HUES64 (cell line): Measurements from ENCODE around the gene MAP3K19.

Source experiments
- H3K27ac ChIP-seq: 2 replicates; pipeline ENCODE4 v1.7.0; 2013; ENCODE audit warnings: low read depth, low read length, inconsistent platforms
- H3K27me3 ChIP-seq: 2 replicates; pipeline ENCODE4 v1.6.1; 2013; ENCODE audit warnings: mild to moderate bottlenecking, low read length; ENCODE audit not compliant: insufficient read depth
- H3K36me3 ChIP-seq: 2 replicates; pipeline ENCODE4 v1.6.1; 2013; ENCODE audit warnings: mild to moderate bottlenecking, low read length; ENCODE audit not compliant: insufficient read depth
- H3K4me1 ChIP-seq: 2 replicates; pipeline ENCODE4 v1.6.1; 2013; ENCODE audit warnings: mild to moderate bottlenecking, low read length, moderate library complexity; ENCODE audit not compliant: insufficient read depth
- H3K4me3 ChIP-seq: 2 replicates; pipeline ENCODE4 v1.5.1; 2013; ENCODE audit warnings: mild to moderate bottlenecking, low read length, moderate library complexity
- H3K9ac ChIP-seq: 2 replicates; pipeline ENCODE4 v1.6.1; 2013; ENCODE audit warnings: mild to moderate bottlenecking, low read depth, low read length
- H3K9me3 ChIP-seq: 2 replicates; pipeline ENCODE4 v1.6.1; 2013; ENCODE audit warnings: low read depth, low read length; ENCODE audit not compliant: insufficient read depth
- WGBS: fragments of 150-250, 120-280 bp; methylation state at CpG from one replicate; pipeline ENCODE4 v1.1.7; 2013; ENCODE audit warnings: missing lambda C conversion rate; 5-methylcytosine and 5-hydroxymethylcytosine counted together

MAP3K19 gene

DNA sequence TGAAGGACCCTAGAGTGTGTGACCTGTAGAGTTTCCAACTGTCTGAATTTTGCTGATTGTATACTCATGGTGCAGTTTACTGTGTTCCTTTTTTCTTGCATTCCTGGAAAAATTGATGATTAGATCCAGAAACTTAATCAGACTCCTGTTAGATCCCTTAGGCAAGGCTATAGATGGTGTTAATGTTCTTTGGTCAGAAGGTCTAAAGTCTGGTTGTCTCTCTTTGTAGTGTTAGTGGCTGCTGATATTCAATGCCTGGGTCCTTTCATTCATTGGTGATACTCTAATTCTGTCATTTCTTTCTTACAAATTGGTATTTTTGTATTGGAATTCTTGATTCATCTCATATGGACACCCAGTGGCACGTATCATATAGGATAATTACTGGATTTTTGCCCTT, 122.3 kb downstream of the MAP3K19 start:
- H3K4me3 ChIP-seq, result no peak overlapping the region
- no peaks in the 10 kb centered on the region for H3K27me3 ChIP-seq
- H3K4me1 ChIP-seq, result peaks cover 29% of the 10 kb centered on the region
- peaks cover 43% of the 10 kb centered on the region for H3K36me3 ChIP-seq
- no peak overlapping the region for H3K9ac ChIP-seq
- no CpG with 5 or more reads among the region's 1 CpG for WGBS
- no peaks in the 10 kb centered on the region for H3K9me3 ChIP-seq
- no peak overlapping the region for H3K27ac ChIP-seq

- H3K27me3 ChIP-seq, result no peaks in the 10 kb centered on the region
- peak overlapping the region; percentile 99 for H3K9ac ChIP-seq
- no peaks in the 10 kb centered on the region for H3K9me3 ChIP-seq
- under 1% methylated on average over 26 of the region's 30 CpGs for WGBS
- peaks cover 17% of the 10 kb centered on the region for H3K4me1 ChIP-seq
- peaks cover 21% of the 10 kb centered on the region for H3K36me3 ChIP-seq
- H3K27ac ChIP-seq, result peak overlapping the region; percentile 100
- H3K4me3 ChIP-seq, result peak overlapping the region; percentile 96
Measured at GRCh38 chr2:134919341-134920210, 127.7 kb downstream of the MAP3K19 start.

- peak within 1 kb of the TSS; percentile 99 for H3K9ac ChIP-seq
- peak within 1 kb of the TSS; percentile 96 for H3K4me3 ChIP-seq
- peak within 1 kb of the TSS; percentile 100 for H3K27ac ChIP-seq
- H3K27me3 ChIP-seq, result no peaks in the 10 kb centered on the region
- no peaks in the 10 kb centered on the region for H3K9me3 ChIP-seq
- peaks cover 15% of the 10 kb centered on the region for H3K36me3 ChIP-seq
- WGBS, result under 1% methylated on average over 83 of the region's 83 CpGs
- peaks cover 17% of the 10 kb centered on the region for H3K4me1 ChIP-seq
Measured at GRCh38 chr2:134918526-134919340, 128.5 kb downstream of the MAP3K19 start, which contains the start of gene CCNT2. Gene CCNT2 (plus strand): TSS chr2:134918822. CDS start chr2:134918855, 33 bp downstream.

DNA sequence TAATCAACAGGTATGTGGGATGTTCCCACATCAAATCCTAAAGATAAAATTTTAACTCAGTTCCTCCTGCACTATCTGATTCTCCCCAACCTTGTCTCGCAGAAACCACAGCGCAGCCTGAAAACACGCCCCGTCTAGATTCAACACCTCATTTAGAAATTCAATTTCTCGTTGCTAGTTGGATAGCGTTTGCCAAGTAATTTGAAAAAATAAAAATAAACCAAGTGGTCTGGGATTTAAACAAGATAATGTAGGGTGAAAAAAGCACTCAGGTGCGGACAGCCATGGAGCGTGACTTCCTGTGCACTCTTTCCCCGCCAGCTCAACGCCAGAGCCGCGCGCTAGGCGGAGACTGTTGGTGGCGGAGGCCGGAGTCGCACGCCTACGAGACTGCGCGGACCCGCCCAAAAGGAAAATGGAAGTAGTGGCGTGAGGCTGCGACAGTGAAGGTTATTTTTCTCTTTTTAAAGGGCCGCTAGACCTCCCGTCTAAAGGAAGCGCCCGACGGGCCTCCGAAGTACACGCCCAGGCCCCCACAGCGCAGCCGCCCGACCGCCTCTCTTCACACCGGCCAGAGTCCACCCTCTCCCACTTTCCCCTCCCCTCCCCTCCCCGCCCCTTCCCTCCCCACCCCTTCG, 129.2 kb downstream of the MAP3K19 start:
- H3K36me3 ChIP-seq, result peaks cover 10% of the 10 kb centered on the region
- peaks cover 17% of the 10 kb centered on the region for H3K4me1 ChIP-seq
- H3K9ac ChIP-seq, result peak overlapping the region; percentile 89
- no peaks in the 10 kb centered on the region for H3K27me3 ChIP-seq
- H3K27ac ChIP-seq, result peak overlapping the region; percentile 100
- under 1% methylated on average over 37 of the region's 38 CpGs for WGBS
- H3K9me3 ChIP-seq, result no peaks in the 10 kb centered on the region
- peak overlapping the region; percentile 96 for H3K4me3 ChIP-seq

- Histone ChIP-seq H3K4me1 (peaks cover 17% of the 10 kb centered on the region), H3K9ac (peak overlapping the region; percentile 89), H3K9me3 (no peaks in the 10 kb centered on the region), H3K27me3 (no peaks in the 10 kb centered on the region), H3K27ac (peak overlapping the region; percentile 100), H3K36me3 (peaks cover 10% of the 10 kb centered on the region), H3K4me3 (peak overlapping the region; percentile 96)
- whole genome bisulfite sequencing, result 52% methylated on average over 16 of the region's 16 CpGs
Measured at GRCh38 chr2:134917360-134917865, 129.8 kb downstream of the MAP3K19 start.
